Measurements from ENCODE around the gene ERCC5. TPM values are rescaled to one million over a fixed set of nuclear protein-coding genes. Genes with fewer than 3 reads are reported as not detected.

Gene ERCC5
- total and polyA plus RNA-seq, 2 experiments from 2014 or later: 31.3 to 58.7 TPM

DNA sequence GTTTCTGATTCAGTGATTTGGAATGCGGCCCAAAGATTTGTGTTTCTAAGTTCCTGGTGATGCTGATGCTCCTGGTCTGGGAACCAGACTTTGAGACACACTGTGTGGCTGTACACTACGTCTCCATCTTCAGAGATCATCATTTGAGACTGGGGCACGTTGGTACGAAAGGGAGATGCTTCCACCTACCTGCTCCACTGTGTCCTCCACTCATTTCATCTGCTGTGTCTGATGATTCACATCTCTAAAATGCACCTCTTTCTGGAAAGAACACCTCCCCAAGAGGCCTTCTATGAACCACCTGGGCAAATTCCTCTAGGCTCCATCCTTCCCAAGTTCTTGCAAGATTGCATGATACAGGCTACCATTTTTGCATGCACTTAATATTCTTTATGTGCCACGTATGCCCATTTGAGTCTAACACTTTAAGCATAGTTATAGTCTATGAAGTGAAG lies 58.6 kb downstream of the ERCC5 start:
- TF ChIP-seq, protein P1, sequence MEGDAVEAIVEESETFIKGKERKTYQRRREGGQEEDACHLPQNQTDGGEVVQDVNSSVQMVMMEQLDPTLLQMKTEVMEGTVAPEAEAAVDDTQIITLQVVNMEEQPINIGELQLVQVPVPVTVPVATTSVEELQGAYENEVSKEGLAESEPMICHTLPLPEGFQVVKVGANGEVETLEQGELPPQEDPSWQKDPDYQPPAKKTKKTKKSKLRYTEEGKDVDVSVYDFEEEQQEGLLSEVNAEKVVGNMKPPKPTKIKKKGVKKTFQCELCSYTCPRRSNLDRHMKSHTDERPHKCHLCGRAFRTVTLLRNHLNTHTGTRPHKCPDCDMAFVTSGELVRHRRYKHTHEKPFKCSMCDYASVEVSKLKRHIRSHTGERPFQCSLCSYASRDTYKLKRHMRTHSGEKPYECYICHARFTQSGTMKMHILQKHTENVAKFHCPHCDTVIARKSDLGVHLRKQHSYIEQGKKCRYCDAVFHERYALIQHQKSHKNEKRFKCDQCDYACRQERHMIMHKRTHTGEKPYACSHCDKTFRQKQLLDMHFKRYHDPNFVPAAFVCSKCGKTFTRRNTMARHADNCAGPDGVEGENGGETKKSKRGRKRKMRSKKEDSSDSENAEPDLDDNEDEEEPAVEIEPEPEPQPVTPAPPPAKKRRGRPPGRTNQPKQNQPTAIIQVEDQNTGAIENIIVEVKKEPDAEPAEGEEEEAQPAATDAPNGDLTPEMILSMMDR (IDR thresholded peaks at IDR 0.05; ENCODE audit: poor library complexity): no peak
- TF ChIP-seq EZH2 (IDR thresholded peaks at IDR 0.05; ENCODE audit: borderline replicate concordance) (no peak), EZH2phosphoT487 (IDR thresholded peaks at IDR 0.05; ENCODE audit: low read depth, severe bottlenecking, unreplicated experiment) (no peak)
- no peak overlapping the region for H3K27ac ChIP-seq
- no peaks in the 10 kb centered on the region for H3K27me3 ChIP-seq
- no peaks in the 10 kb centered on the region for H3K79me2 ChIP-seq
- WGBS (ENCODE audit: low lambda C conversion rate, missing lambda C conversion rate): 94% methylated on average over 5 of the region's 5 CpGs
- DNase-seq (ENCODE audit: low spot score): no peak
- H3K4me3 ChIP-seq: no peak overlapping the region
- H2AFZ ChIP-seq: no peak overlapping the region
- H3K9me2 ChIP-seq (replicated peaks; ENCODE audit: insufficient read depth): no peaks in the 10 kb centered on the region
- no peaks in the 10 kb centered on the region for H3K36me3 ChIP-seq (replicated peaks; ENCODE audit: insufficient read depth, low read depth)
- peaks cover 11% of the 10 kb centered on the region for H3K4me1 ChIP-seq (ENCODE audit: insufficient read depth)
- no peak overlapping the region for H3K4me2 ChIP-seq
- H4K20me1 ChIP-seq (ENCODE audit: insufficient read depth, poor library complexity, severe bottlenecking): no peaks in the 10 kb centered on the region
- H3K9me3 ChIP-seq (ENCODE audit: low read depth): no peaks in the 10 kb centered on the region

DNA sequence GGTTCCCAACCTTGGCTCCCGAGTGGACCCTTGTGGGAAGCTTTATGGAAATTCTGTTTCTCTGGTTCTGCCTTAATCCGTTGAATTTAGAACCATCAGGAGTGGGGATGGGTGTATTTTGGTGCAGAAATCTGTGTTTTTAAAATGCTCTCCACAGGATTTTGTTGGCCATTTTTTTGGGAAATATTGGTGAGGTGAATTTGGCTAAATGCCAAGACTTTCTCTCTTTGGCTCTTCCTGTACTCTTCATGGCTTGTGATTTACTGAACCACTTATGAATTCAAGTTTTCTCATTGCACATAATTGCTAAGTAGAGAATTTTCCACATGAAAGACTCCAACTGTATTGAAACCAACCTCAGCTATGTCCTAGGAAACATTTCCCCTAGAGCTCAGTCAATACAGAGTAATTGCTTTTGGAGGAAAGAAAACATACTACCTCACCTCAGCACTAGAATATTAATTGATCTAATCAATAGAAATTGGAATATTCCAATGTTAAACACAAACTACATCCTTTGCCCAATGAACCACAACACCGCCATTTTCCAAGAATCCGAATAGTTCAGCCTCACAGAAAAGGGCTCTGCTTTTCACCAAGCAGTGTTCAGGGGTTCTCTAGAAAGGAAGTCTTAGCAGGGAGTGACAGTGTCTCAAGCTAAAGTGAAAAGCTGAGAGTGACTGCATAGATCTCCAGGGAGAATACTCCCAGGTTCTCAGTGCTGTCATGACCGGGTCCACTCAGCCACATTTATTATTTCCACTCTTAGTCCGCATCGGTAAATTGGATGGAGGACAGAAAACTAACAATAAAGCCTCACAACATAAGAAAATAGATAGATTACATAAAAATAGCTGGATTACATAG lies 60.3 kb downstream of the ERCC5 start:
- H3K9me2 ChIP-seq (replicated peaks; ENCODE audit: insufficient read depth): no peaks in the 10 kb centered on the region
- no peaks in the 10 kb centered on the region for H3K9me3 ChIP-seq (ENCODE audit: low read depth)
- H4K20me1 ChIP-seq (ENCODE audit: insufficient read depth, poor library complexity, severe bottlenecking): no peaks in the 10 kb centered on the region
- H2AFZ ChIP-seq: no peak overlapping the region
- H3K27ac ChIP-seq: no peak overlapping the region
- 95% methylated on average over 7 of the region's 7 CpGs for WGBS (ENCODE audit: low lambda C conversion rate, missing lambda C conversion rate)
- no peaks in the 10 kb centered on the region for H3K27me3 ChIP-seq
- H3K79me2 ChIP-seq: no peaks in the 10 kb centered on the region
- DNase-seq (ENCODE audit: low spot score): no peak
- no peaks in the 10 kb centered on the region for H3K36me3 ChIP-seq (replicated peaks; ENCODE audit: insufficient read depth, low read depth)
- TF ChIP-seq EZH2phosphoT487 (IDR thresholded peaks at IDR 0.05; ENCODE audit: low read depth, severe bottlenecking, unreplicated experiment): no peak
- TF ChIP-seq, protein P1 (IDR thresholded peaks at IDR 0.05; ENCODE audit: poor library complexity): no peak
- no peak for TF ChIP-seq EZH2 (IDR thresholded peaks at IDR 0.05; ENCODE audit: borderline replicate concordance)
- H3K4me3 ChIP-seq: no peak overlapping the region
- H3K4me1 ChIP-seq (ENCODE audit: insufficient read depth): peaks cover 8% of the 10 kb centered on the region
- no peak overlapping the region for H3K4me2 ChIP-seq

DNA sequence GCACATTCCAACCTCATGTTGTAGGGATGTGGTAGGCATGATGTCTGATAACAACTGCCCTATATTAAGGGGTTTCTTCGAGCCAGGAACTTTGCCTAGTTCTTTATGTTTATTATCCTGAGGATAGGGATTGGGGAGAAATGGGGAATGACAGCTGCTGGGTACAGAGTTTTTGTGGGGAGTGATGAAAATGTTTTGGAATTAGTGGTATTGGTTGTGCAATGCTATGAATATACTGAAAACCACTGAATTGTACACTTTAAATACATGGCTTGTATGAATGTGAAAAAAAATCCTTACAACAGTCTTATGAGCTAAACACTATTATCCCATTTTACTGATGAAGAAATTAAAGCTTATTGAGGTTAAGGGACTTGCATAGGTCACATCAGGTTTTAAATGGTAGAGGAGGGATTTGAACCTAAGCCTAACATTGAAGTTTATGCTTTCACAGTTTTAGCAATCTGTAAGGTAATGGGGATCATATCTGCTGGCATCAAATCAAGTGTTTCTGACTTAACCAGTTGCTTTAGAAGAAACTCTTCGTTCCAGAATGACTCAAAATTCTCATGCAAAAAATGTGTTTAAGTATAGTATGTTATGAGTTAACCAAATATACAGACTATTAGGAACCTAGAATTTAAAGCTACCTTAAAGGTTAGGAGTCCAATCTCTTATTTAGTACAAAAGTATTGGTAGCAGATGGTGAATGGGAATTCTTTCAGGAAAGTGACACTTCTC lies 61.4 kb downstream of the ERCC5 start:
- WGBS (ENCODE audit: low lambda C conversion rate, missing lambda C conversion rate): 35% methylated on average over 2 of the region's 2 CpGs
- Histone ChIP-seq H3K27ac (peak overlapping the region; percentile 28), H3K4me3 (no peak overlapping the region), H2AFZ (no peak overlapping the region), H3K9me3 (ENCODE audit: low read depth) (no peaks in the 10 kb centered on the region), H3K4me2 (no peak overlapping the region), H4K20me1 (ENCODE audit: insufficient read depth, poor library complexity, severe bottlenecking) (no peaks in the 10 kb centered on the region), H3K27me3 (no peaks in the 10 kb centered on the region), H3K36me3 (replicated peaks; ENCODE audit: insufficient read depth, low read depth) (no peaks in the 10 kb centered on the region), H3K79me2 (no peaks in the 10 kb centered on the region), H3K4me1 (ENCODE audit: insufficient read depth) (peaks cover 11% of the 10 kb centered on the region), H3K9me2 (replicated peaks; ENCODE audit: insufficient read depth) (no peaks in the 10 kb centered on the region)
- TF ChIP-seq EZH2 (IDR thresholded peaks at IDR 0.05; ENCODE audit: borderline replicate concordance): no peak
- TF ChIP-seq EZH2phosphoT487 (IDR thresholded peaks at IDR 0.05; ENCODE audit: low read depth, severe bottlenecking, unreplicated experiment): no peak
- TF ChIP-seq, protein P1 (IDR thresholded peaks at IDR 0.05; ENCODE audit: poor library complexity): no peak
- DNase-seq (ENCODE audit: low spot score): no peak
